MM.1S (cell line): ENCODE results near the gene TREX2.

Experiments used
- DNase-seq: peaks from one replicate; pipeline ENCODE4 v3.0.0-alpha.2; 2015
- H2AFZ ChIP-seq: fragments of 300-600 bp; sonication (generic); 2 replicates; pipeline ENCODE4 v1.6.0; 2016; ENCODE audit warnings: antibody characterized with exemption, low read length
- H3F3A ChIP-seq: fragments of 300-600 bp; sonication (generic); 2 replicates; pipeline ENCODE4 v1.6.1; 2016; ENCODE audit warnings: mild to moderate bottlenecking, antibody characterized with exemption, low read length, moderate library complexity, mixed read lengths; ENCODE audit not compliant: insufficient read depth
- H3K27ac ChIP-seq: fragments of 300-600 bp; sonication (generic); 2 replicates; pipeline ENCODE4 v1.5.1; 2016; ENCODE audit warnings: mild to moderate bottlenecking, low read length
- H3K27me3 ChIP-seq: fragments of 300-600 bp; sonication (generic); replicated peaks from 2 replicates; pipeline ENCODE4 v1.6.0; 2016; ENCODE audit warnings: low read length; ENCODE audit not compliant: insufficient read depth
- H3K36me3 ChIP-seq: fragments of 300-600 bp; sonication (generic); replicated peaks from 2 replicates; pipeline ENCODE4 v1.6.1; 2016; ENCODE audit warnings: mild to moderate bottlenecking, low read length, mixed read lengths; ENCODE audit not compliant: insufficient read depth
- H3K4me1 ChIP-seq: fragments of 300-600 bp; sonication (generic); 2 replicates; pipeline ENCODE4 v1.6.1; 2016; ENCODE audit warnings: low read length, mixed read lengths
- H3K4me2 ChIP-seq: fragments of 300-600 bp; sonication (generic); 2 replicates; pipeline ENCODE4 v1.6.0; 2016; ENCODE audit warnings: low read depth, low read length
- H3K4me3 ChIP-seq: fragments of 300-600 bp; sonication (generic); 2 replicates; pipeline ENCODE4 v1.5.1; 2016; ENCODE audit warnings: low read length, mixed read lengths
- H3K79me2 ChIP-seq: fragments of 300-600 bp; sonication (generic); 2 replicates; pipeline ENCODE4 v1.6.1; 2016; ENCODE audit warnings: mixed run types, low read length, mixed read lengths
- H3K9ac ChIP-seq: fragments of 300-600 bp; sonication (generic); 2 replicates; pipeline ENCODE4 v1.6.1; 2016; ENCODE audit warnings: low read length, mixed read lengths
- H3K9me2 ChIP-seq: fragments of 300-600 bp; sonication (generic); replicated peaks from 2 replicates; pipeline ENCODE4 v1.6.1; 2016; ENCODE audit warnings: mild to moderate bottlenecking, low read length, mixed read lengths; ENCODE audit not compliant: insufficient read depth
- H3K9me3 ChIP-seq: fragments of 300-600 bp; sonication (generic); replicated peaks from 2 replicates; pipeline ENCODE4 v1.6.1; 2016; ENCODE audit warnings: mild to moderate bottlenecking, low read length, mixed read lengths; ENCODE audit not compliant: insufficient read depth
- H4K20me1 ChIP-seq: fragments of 300-600 bp; sonication (generic); 2 replicates; pipeline ENCODE4 v1.6.1; 2016; ENCODE audit warnings: mild to moderate bottlenecking, low read length, moderate library complexity, mixed read lengths; ENCODE audit not compliant: insufficient read depth
- CTCF ChIP-seq: fragments of 300-600 bp; sonication (generic); IDR thresholded peaks from 2 replicates; pipeline ENCODE4 v1.5.1; 2016; ENCODE audit warnings: antibody characterized with exemption, low read length, mixed read lengths
- EZH2 ChIP-seq: fragments of 300-600 bp; sonication (generic); optimal IDR thresholded peaks from 2 replicates; pipeline ENCODE3; 2017; ENCODE audit warnings: low read depth, mild to moderate bottlenecking, antibody characterized with exemption, low read length, mixed read lengths
- EZH2phosphoT487 ChIP-seq: fragments of 300-600 bp; sonication (generic); IDR thresholded peaks from 2 replicates; pipeline ENCODE4 v1.6.1; 2018; ENCODE audit warnings: antibody characterized with exemption, low read length

The TREX2 gene

GRCh38 chrX:153454901-153455550, 9.2 kb upstream of the TREX2 start:
- no peak overlapping the region for H2AFZ ChIP-seq
- H3K79me2 ChIP-seq: no peaks in the 10 kb centered on the region
- H3K4me2 ChIP-seq: no peak overlapping the region
- no peaks in the 10 kb centered on the region for H3F3A ChIP-seq
- no peaks in the 10 kb centered on the region for H3K9me2 ChIP-seq
- H3K9me3 ChIP-seq: no peaks in the 10 kb centered on the region
- TF ChIP-seq EZH2phosphoT487: no peak
- TF ChIP-seq CTCF: no peak
- no peak for TF ChIP-seq EZH2
- no peaks in the 10 kb centered on the region for H3K4me1 ChIP-seq
- no peak overlapping the region for H3K4me3 ChIP-seq
- H4K20me1 ChIP-seq: no peaks in the 10 kb centered on the region
- no peak overlapping the region for H3K9ac ChIP-seq
- no peaks in the 10 kb centered on the region for H3K36me3 ChIP-seq
- DNase-seq: no peak
- H3K27ac ChIP-seq: no peak overlapping the region
- H3K27me3 ChIP-seq: no peaks in the 10 kb centered on the region

GRCh38 chrX:153450949-153451277, 5.1 kb upstream of the TREX2 start:
- H3F3A ChIP-seq: no peaks in the 10 kb centered on the region
- H3K9ac ChIP-seq: no peak overlapping the region
- H3K4me3 ChIP-seq: no peak overlapping the region
- H3K9me3 ChIP-seq: no peaks in the 10 kb centered on the region
- H3K4me2 ChIP-seq: no peak overlapping the region
- TF ChIP-seq CTCF (no peak), EZH2 (no peak), EZH2phosphoT487 (no peak)
- H3K9me2 ChIP-seq: no peaks in the 10 kb centered on the region
- H3K36me3 ChIP-seq: no peaks in the 10 kb centered on the region
- H3K79me2 ChIP-seq: no peaks in the 10 kb centered on the region
- H2AFZ ChIP-seq: no peak overlapping the region
- no peaks in the 10 kb centered on the region for H3K4me1 ChIP-seq
- H3K27me3 ChIP-seq: no peaks in the 10 kb centered on the region
- H3K27ac ChIP-seq: no peak overlapping the region
- no peak for DNase-seq
- no peaks in the 10 kb centered on the region for H4K20me1 ChIP-seq

GRCh38 chrX:153450114-153450948, 4.5 kb upstream of the TREX2 start:
- DNase-seq: no peak
- TF ChIP-seq EZH2: no peak
- Histone ChIP-seq H3K9me3 (no peaks in the 10 kb centered on the region), H4K20me1 (no peaks in the 10 kb centered on the region), H3K27me3 (no peaks in the 10 kb centered on the region), H3K27ac (no peak overlapping the region), H3K4me1 (no peaks in the 10 kb centered on the region), H2AFZ (no peak overlapping the region), H3K4me2 (no peak overlapping the region), H3K9me2 (no peaks in the 10 kb centered on the region), H3K36me3 (no peaks in the 10 kb centered on the region), H3F3A (no peaks in the 10 kb centered on the region), H3K79me2 (no peaks in the 10 kb centered on the region), H3K4me3 (no peak overlapping the region), H3K9ac (no peak overlapping the region)
